Neural progenitor cell (in vitro differentiated cells): ENCODE data around the gene SLX4IP.

Experiments
- EZH2phosphoT487 ChIP-seq: fragments of 200-600 bp; sonication (generic); IDR thresholded peaks from 2 replicates; pipeline ENCODE4 v1.6.1; 2017; ENCODE audit warnings: antibody characterized with exemption
- TF ChIP-seq, protein P1 (sequence below): fragments of 200-600 bp; sonication (generic); IDR thresholded peaks from 2 replicates; pipeline ENCODE4 v1.5.1; 2017; ENCODE audit warnings: antibody characterized with exemption, mild to moderate bottlenecking

DNA sequence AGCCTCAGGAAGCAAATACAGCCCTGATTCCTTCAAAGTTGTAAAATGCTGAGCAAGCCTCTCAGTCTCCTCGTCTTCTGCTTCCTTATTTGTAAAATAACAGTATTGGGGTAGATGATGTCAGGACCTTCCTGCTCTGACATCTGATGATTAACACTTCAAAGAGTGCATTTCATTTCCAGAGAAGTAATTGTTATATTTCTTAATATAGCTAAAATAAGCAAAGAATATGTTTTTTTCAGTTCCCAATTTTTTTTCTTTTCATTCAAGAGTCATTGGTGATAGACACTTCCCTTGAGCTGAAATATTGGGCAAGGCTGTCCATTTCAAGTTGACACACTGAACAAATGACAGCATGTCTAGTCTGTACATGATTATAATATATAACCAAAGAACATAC lies 53.4 kb downstream of the SLX4IP start:
- TF ChIP-seq, protein P1, sequence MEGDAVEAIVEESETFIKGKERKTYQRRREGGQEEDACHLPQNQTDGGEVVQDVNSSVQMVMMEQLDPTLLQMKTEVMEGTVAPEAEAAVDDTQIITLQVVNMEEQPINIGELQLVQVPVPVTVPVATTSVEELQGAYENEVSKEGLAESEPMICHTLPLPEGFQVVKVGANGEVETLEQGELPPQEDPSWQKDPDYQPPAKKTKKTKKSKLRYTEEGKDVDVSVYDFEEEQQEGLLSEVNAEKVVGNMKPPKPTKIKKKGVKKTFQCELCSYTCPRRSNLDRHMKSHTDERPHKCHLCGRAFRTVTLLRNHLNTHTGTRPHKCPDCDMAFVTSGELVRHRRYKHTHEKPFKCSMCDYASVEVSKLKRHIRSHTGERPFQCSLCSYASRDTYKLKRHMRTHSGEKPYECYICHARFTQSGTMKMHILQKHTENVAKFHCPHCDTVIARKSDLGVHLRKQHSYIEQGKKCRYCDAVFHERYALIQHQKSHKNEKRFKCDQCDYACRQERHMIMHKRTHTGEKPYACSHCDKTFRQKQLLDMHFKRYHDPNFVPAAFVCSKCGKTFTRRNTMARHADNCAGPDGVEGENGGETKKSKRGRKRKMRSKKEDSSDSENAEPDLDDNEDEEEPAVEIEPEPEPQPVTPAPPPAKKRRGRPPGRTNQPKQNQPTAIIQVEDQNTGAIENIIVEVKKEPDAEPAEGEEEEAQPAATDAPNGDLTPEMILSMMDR, result no peak
- TF ChIP-seq EZH2phosphoT487, result no peak
